MM.1S (cell line): ENCODE data around the gene ERI3.

Experiments used
- CTCF ChIP-seq: fragments of 300-600 bp; sonication (generic); IDR thresholded peaks from 2 replicates; pipeline ENCODE4 v1.5.1; 2016; ENCODE audit warnings: antibody characterized with exemption, low read length, mixed read lengths
- EZH2 ChIP-seq: fragments of 300-600 bp; sonication (generic); optimal IDR thresholded peaks from 2 replicates; pipeline ENCODE3; 2017; ENCODE audit warnings: low read depth, mild to moderate bottlenecking, antibody characterized with exemption, low read length, mixed read lengths
- EZH2phosphoT487 ChIP-seq: fragments of 300-600 bp; sonication (generic); IDR thresholded peaks from 2 replicates; pipeline ENCODE4 v1.6.1; 2018; ENCODE audit warnings: antibody characterized with exemption, low read length

DNA sequence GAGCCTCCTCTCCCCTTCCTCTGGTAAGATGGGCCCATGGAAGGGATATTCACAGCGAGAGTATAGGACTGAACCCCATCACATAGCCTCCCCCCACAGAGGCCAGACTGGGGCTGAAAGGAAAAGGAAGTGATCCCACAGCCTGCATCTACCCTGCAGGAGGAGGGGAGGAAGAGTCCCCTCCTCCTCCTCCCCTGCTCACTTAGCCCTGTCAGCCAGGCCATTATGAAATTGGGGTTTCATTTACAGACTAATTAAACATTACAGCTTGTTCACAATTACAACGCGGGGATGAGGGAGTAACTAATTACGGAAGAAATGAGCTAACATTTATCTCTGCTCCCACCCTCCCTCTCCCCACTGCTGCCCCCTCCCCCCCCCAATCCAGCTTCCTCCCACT lies 116.4 kb downstream of the ERI3 start:
- TF ChIP-seq EZH2, result no peak
- no peak for TF ChIP-seq CTCF
- no peak for TF ChIP-seq EZH2phosphoT487
